B cell (primary cell): ENCODE data around the gene MYDGF. TPM values are rescaled to one million over a fixed set of nuclear protein-coding genes. Genes with fewer than 3 reads are reported as not detected.

Experiments used
- ATAC-seq: fragments of 200-7000 bp; cut with Tn5 transposase; one replicate; pipeline ENCODE4 v1.10.0; 2021; ENCODE audit warnings: low read depth, mild to moderate bottlenecking, moderate number of reproducible peaks, moderate library complexity
- CTCF ChIA-PET: fragments of 350-600 bp; sonication (Branson Sonifier 250); formaldehyde crosslinking; loops from one replicate; lab custom pipeline; 2021; ENCODE audit warnings: antibody characterized with exemption, inconsistent platforms; lab: Charles Lee
- POLR2A ChIA-PET: fragments of 350-600 bp; sonication (Branson Sonifier 250); formaldehyde crosslinking; loops from one replicate; lab custom pipeline; 2021; ENCODE audit warnings: antibody characterized with exemption; lab: Charles Lee
- DNase-seq: peaks from one replicate; pipeline ENCODE4 v3.0.0; 2013
- H2AFZ ChIP-seq: 2 replicates; pipeline ENCODE4 v1.6.1; 2012; ENCODE audit warnings: mild to moderate bottlenecking, low read depth, low read length; ENCODE audit not compliant: insufficient read depth, poor library complexity, severe bottlenecking
- H3K27ac ChIP-seq, 2 donors: 1 replicate in 1 of 2; 2 replicates in 1 of 2; pipeline ENCODE4 v1.5.1; 2012 to 2013; ENCODE audit warnings: low read length in 2 of 2, mild to moderate bottlenecking in 2 of 2, moderate library complexity in 1 of 2
- H3K27me3 ChIP-seq, 4 experiments: fragments of 200-600 bp in 1 of 4; sonication (generic) in 1 of 4; replicated peaks in 1 of 4; 1 replicate in 2 of 4; 2 replicates in 2 of 4; pipeline versions ENCODE4 v1.6.1 to v1.7.0; 2013 to 2016; ENCODE audit warnings: low read length in 3 of 4, mild to moderate bottlenecking in 2 of 4, mixed read lengths in 1 of 4, moderate library complexity in 1 of 4; ENCODE audit not compliant: insufficient read depth in 4 of 4, control insufficient read depth in 3 of 4; ENCODE audit errors: control extremely low read depth in 1 of 4
- H3K36me3 ChIP-seq, 2 experiments: replicated peaks in 1 of 2; 1 replicate in 1 of 2; 2 replicates in 1 of 2; pipeline versions ENCODE4 v1.6.1 to v1.7.1; 2013; ENCODE audit warnings: low read length in 1 of 2; ENCODE audit not compliant: insufficient read depth in 2 of 2, control insufficient read depth in 1 of 2; ENCODE audit errors: control extremely low read depth in 1 of 2, extremely low read depth in 1 of 2
- H3K4me1 ChIP-seq, 2 donors: fragments of 200-600 bp in 1 of 2; sonication (generic) in 1 of 2; 1 replicate in 1 of 2; 2 replicates in 1 of 2; pipeline versions ENCODE4 v1.5.1 to v1.6.1; 2013 to 2017; ENCODE audit warnings: low read length in 2 of 2; ENCODE audit not compliant: control insufficient read depth in 2 of 2, insufficient read depth in 2 of 2
- H3K4me2 ChIP-seq: replicated peaks from 2 replicates; pipeline ENCODE3; 2012; ENCODE audit warnings: mild to moderate bottlenecking, low read depth, low read length; ENCODE audit not compliant: poor library complexity, severe bottlenecking
- H3K4me3 ChIP-seq, 5 experiments: fragments of 200-600 bp in 1 of 5; sonication (generic) in 1 of 5; 1 replicate in 3 of 5; 2 replicates in 2 of 5; pipeline versions ENCODE4 v1.5.1 to v1.7.0; 2011 to 2016; ENCODE audit warnings: low read length in 4 of 5, mild to moderate bottlenecking in 4 of 5, low read depth in 2 of 5, control low read depth in 1 of 5, moderate library complexity in 1 of 5; ENCODE audit not compliant: insufficient read depth in 1 of 5; ENCODE audit errors: control extremely low read depth in 1 of 5, extremely low read depth in 1 of 5
- H3K79me2 ChIP-seq: fragments of 200-600 bp; sonication (generic); one replicate; pipeline ENCODE4 v1.6.0; 2016; ENCODE audit warnings: low read length; ENCODE audit not compliant: control insufficient read depth, insufficient read depth
- H3K9ac ChIP-seq: fragments of 200-600 bp; sonication (generic); 2 replicates; pipeline ENCODE4 v1.6.1; 2017; ENCODE audit warnings: mild to moderate bottlenecking, low read length, moderate library complexity
- H3K9me3 ChIP-seq, 3 donors: one replicate each; pipeline versions ENCODE4 v1.6.1 to v1.7.1; 2013; ENCODE audit warnings: low read length in 2 of 3; ENCODE audit not compliant: control insufficient read depth in 2 of 3, insufficient read depth in 1 of 3; ENCODE audit errors: control extremely low read depth in 1 of 3
- H4K20me1 ChIP-seq: 2 replicates; pipeline ENCODE4 v1.6.0; 2012; ENCODE audit warnings: mild to moderate bottlenecking, low read length; ENCODE audit not compliant: insufficient read depth, control insufficient read depth, poor library complexity, severe bottlenecking
- H3K27ac Mint-ChIP-seq: one replicate; pipeline ENCODE4 v1.8.0; 2021; ENCODE audit warnings: mixed read lengths
- H3K27me3 Mint-ChIP-seq: one replicate; pipeline ENCODE4 v1.8.0; 2021; ENCODE audit warnings: mixed read lengths
- H3K4me1 Mint-ChIP-seq: one replicate; pipeline ENCODE4 v1.8.0; 2021; ENCODE audit warnings: mixed read lengths
- H3K4me3 Mint-ChIP-seq: one replicate; pipeline ENCODE4 v1.8.0; 2021; ENCODE audit warnings: mixed read lengths
- H3K9me3 Mint-ChIP-seq: one replicate; pipeline ENCODE4 v1.8.0; 2022; ENCODE audit warnings: mixed read lengths; ENCODE audit not compliant: insufficient read depth
- EZH2 ChIP-seq: IDR thresholded peaks from 2 replicates; pipeline ENCODE4 v1.6.1; 2012; ENCODE audit warnings: borderline replicate concordance, low read depth, mild to moderate bottlenecking, moderate library complexity, low read length; ENCODE audit not compliant: insufficient read depth, poor library complexity, severe bottlenecking
- WGBS: methylation state at CpG from one replicate; pipeline ENCODE4 v1.1.5; 2013; ENCODE audit warnings: missing lambda C conversion rate; ENCODE audit not compliant: insufficient coverage; 5-methylcytosine and 5-hydroxymethylcytosine counted together
- intact Hi-C: fragments of 100-400 bp; cut with micrococcal nuclease; formaldehyde crosslinking; loops from one replicate; pipeline ENCODE4 v1.10.0; 2022
- polyA plus RNA-seq: library from polyadenylated mRNA; depleted of rRNA; stranded (reverse); fragments of >200 nt; gene quantifications from 2 replicates; pipeline ENCODE4 v1.2.3, GENCODE V29; 2012
- total RNA-seq, 2 donors: library from RNA; stranded (reverse); fragments of 120-200 nt in 1 of 2; gene quantifications; 1 replicate in 1 of 2; 2 replicates in 1 of 2; pipeline versions ENCODE4 v1.2.3 to v1.2.4, GENCODE V29; 2013 to 2022
- TF ChIP-seq, protein P1 (sequence below): fragments of 200-600 bp; IDR thresholded peaks from one replicate; pipeline ENCODE4 v1.8.0; 2022; ENCODE audit warnings: antibody characterized with exemption, mild to moderate bottlenecking

MYDGF gene
- total and polyA plus RNA-seq, 2 donors (not counting 1 experiment from before 2014, with no cell fraction given) = 21.2 to 42.3 TPM

DNA sequence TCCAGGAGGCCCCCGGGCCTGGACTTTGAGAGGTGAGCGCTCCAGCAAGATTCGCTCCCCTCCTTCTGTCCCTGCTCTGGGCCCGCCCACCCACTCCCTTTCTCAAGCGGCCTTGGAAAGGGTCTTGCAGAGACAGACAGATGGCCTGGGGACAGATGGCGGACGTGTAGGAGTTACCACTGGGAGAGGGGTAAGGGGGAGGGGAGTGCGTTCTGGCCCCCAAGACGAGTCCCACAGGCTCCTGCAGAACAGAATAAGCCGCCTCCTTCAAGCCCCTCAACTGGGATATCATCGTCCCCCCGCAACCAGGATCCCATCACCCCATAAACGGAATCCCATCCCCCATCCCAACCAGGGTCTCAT is 34.4 kb downstream of the MYDGF start:
- intact Hi-C loops = loop anchor here (1.0 to 5.0 kb wide), 5 partner anchors 59 to 1128 kb away; partner anchors contain the start of genes FZR1, SEMA6B and YJU2
- Mint-ChIP-seq H3K27me3 (peaks cover 10% of the 10 kb centered on the region), H3K9me3 (no peaks in the 10 kb centered on the region), H3K27ac (no peak overlapping the region), H3K4me1 (peaks cover 31% of the 10 kb centered on the region), H3K4me3 (peak overlapping the region; percentile 60)
- Histone ChIP-seq H3K27ac (peak overlapping the region in 1 of 2 donors; percentile 54), H3K4me2 (peak overlapping the region; percentile 99), H3K27me3 (peaks cover 0 to 3% (median 0%) of the 10 kb centered on the region in 4 experiments), H2AFZ (peak overlapping the region; percentile 97), H3K9ac (peak overlapping the region; percentile 83), H3K79me2 (peaks cover 14% of the 10 kb centered on the region), H3K9me3 (peaks cover 0 to 4% (median 0%) of the 10 kb centered on the region in 3 donors), H4K20me1 (peaks cover 3% of the 10 kb centered on the region), H3K36me3 (no peaks in the 10 kb centered on the region), H3K4me3 (peak overlapping the region in 4 of 5 experiments; percentile 52 to 76 (median 62)), H3K4me1 (peaks cover 21 to 53% of the 10 kb centered on the region in 2 donors)
- TF ChIP-seq, protein P1, sequence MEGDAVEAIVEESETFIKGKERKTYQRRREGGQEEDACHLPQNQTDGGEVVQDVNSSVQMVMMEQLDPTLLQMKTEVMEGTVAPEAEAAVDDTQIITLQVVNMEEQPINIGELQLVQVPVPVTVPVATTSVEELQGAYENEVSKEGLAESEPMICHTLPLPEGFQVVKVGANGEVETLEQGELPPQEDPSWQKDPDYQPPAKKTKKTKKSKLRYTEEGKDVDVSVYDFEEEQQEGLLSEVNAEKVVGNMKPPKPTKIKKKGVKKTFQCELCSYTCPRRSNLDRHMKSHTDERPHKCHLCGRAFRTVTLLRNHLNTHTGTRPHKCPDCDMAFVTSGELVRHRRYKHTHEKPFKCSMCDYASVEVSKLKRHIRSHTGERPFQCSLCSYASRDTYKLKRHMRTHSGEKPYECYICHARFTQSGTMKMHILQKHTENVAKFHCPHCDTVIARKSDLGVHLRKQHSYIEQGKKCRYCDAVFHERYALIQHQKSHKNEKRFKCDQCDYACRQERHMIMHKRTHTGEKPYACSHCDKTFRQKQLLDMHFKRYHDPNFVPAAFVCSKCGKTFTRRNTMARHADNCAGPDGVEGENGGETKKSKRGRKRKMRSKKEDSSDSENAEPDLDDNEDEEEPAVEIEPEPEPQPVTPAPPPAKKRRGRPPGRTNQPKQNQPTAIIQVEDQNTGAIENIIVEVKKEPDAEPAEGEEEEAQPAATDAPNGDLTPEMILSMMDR = no peak
- TF ChIP-seq EZH2 = no peak
- no peak for DNase-seq
- WGBS = 29% methylated on average over 5 of the region's 13 CpGs
- ChIA-PET POLR2A (interaction anchor here (0.6 kb wide), 1 partner anchor 196 kb away, joined by 4 read pairs; no protein-coding TSS in a partner anchor), CTCF (interaction anchor here (0.6 to 3.4 kb wide), 30 partner anchors 10 to 403 kb away, joined by 3 to 51 read pairs (median 5); partner anchors contain the start of genes KDM4B, LRG1 and SEMA6B)
- no peak for ATAC-seq
